HepG2 (cell line): Measurements from ENCODE around the gene MYCBPAP. TPM values are rescaled to one million over a fixed set of nuclear protein-coding genes. Genes with fewer than 3 reads are reported as not detected.
A peak's percentile ranks its signal among the peaks of the same experiment; 100 is the strongest.

Experiments used
- ATAC-seq: fragments of 200-7000 bp; cut with Tn5 transposase; 3 replicates; pipeline ENCODE4 v1.9.1; 2020; ENCODE audit warnings: mild to moderate bottlenecking, moderate library complexity
- BruUV-seq: library from RNA; stranded (reverse); fragments of 400-500 nt; replicated peaks from 2 replicates; lab custom pipeline; 2021; lab: Mats Ljungman, UMichigan
- CTCF ChIA-PET: fragments of 300-600 bp; formaldehyde crosslinking; extraction: SDS; loops from one replicate; lab custom pipeline; 2021; ENCODE audit warnings: low total read pairs, inconsistent platforms, low intra/inter-chr PET ratio; lab: Yijun Ruan, JAX
- POLR2A ChIA-PET: fragments of 350-600 bp; sonication (Branson Sonifier 250); formaldehyde crosslinking; loops from one replicate; lab custom pipeline; 2020; ENCODE audit warnings: antibody characterized with exemption, inconsistent platforms; lab: Yijun Ruan, JAX
- DNase-seq: peaks from one replicate; pipeline ENCODE4 v3.0.0-alpha.2; 2015; ENCODE audit warnings: low spot score
- FAIRE-seq: peaks from 3 replicates; lab custom pipeline; 2011; peaks lifted over from hg19 to GRCh38; lab: Jason Lieb, UNC
- H2AFZ ChIP-seq: one replicate; pipeline ENCODE4 v1.6.1; 2011; ENCODE audit warnings: low read length, inconsistent platforms
- H3K27ac ChIP-seq: fragments of 300-600 bp; 3 replicates; pipeline ENCODE4 v1.8.0; 2011; ENCODE audit warnings: mixed run types, mild to moderate bottlenecking, mixed read lengths, low read length, inconsistent platforms; ENCODE audit not compliant: insufficient read depth; ENCODE audit errors: extremely low read length
- H3K27me3 ChIP-seq, 2 experiments: fragments of 200-600 bp in 1 of 2; 2 replicates in 1 of 2; 3 replicates in 1 of 2; pipeline versions ENCODE4 v1.6.0 to v1.8.0; 2011; ENCODE audit warnings: low read length in 2 of 2, mild to moderate bottlenecking in 2 of 2, moderate library complexity in 2 of 2, inconsistent platforms in 1 of 2; ENCODE audit not compliant: insufficient read depth in 2 of 2, control insufficient read depth in 1 of 2
- H3K36me3 ChIP-seq, 2 experiments: fragments of 200-600 bp in 1 of 2; replicated peaks in 1 of 2; 2 replicates in 1 of 2; 3 replicates in 1 of 2; pipeline versions ENCODE4 v1.5.1 to v1.8.0; 2011; ENCODE audit warnings: low read length in 2 of 2, inconsistent platforms in 1 of 2; ENCODE audit not compliant: insufficient read depth in 2 of 2, control insufficient read depth in 1 of 2
- H3K4me1 ChIP-seq: 2 replicates; pipeline ENCODE4 v1.5.1; 2012; ENCODE audit warnings: low read length, inconsistent platforms; ENCODE audit not compliant: insufficient read depth
- H3K4me2 ChIP-seq: 2 replicates; pipeline ENCODE4 v1.6.0; 2011; ENCODE audit warnings: low read depth, low read length, inconsistent platforms
- H3K4me3 ChIP-seq, 3 experiments: fragments of 200-600 bp in 1 of 3; sonication (generic), shearing (Covaris generic) in 1 of 3; replicated peaks in 1 of 3; 2 replicates each; pipeline ENCODE4 v1.5.1; 2011 to 2016; ENCODE audit warnings: low read length in 3 of 3, inconsistent platforms in 2 of 3, low read depth in 2 of 3, mild to moderate bottlenecking in 2 of 3, control low read depth in 1 of 3, mixed read lengths in 1 of 3; ENCODE audit not compliant: insufficient read depth in 1 of 3
- H3K79me2 ChIP-seq: one replicate; pipeline ENCODE4 v1.6.1; 2011; ENCODE audit warnings: low read length, inconsistent platforms; ENCODE audit not compliant: insufficient read depth
- H3K9ac ChIP-seq: 2 replicates; pipeline ENCODE4 v1.6.0; 2011; ENCODE audit warnings: mild to moderate bottlenecking, low read depth, low read length, inconsistent platforms; ENCODE audit not compliant: insufficient read depth
- H3K9me3 ChIP-seq: 2 replicates; pipeline ENCODE4 v1.5.1; 2012; ENCODE audit warnings: mild to moderate bottlenecking, low read length
- H4K20me1 ChIP-seq: 2 replicates; pipeline ENCODE4 v1.6.0; 2011; ENCODE audit warnings: inconsistent platforms, mild to moderate bottlenecking, low read length, moderate library complexity; ENCODE audit not compliant: insufficient read depth
- HIC2 ChIP-seq: sonication (generic); formaldehyde crosslinking; IDR thresholded peaks from 2 replicates; pipeline ENCODE4 v1.9.0; 2022; ENCODE audit warnings: low read depth, missing genetic modification reagents
- HMGA1 ChIP-seq: sonication (generic); formaldehyde crosslinking; conservative IDR thresholded peaks from 2 replicates; pipeline ENCODE4 v1.4.0; 2020; ENCODE audit warnings: missing genetic modification reagents
- MAFG ChIP-seq: sonication (generic); formaldehyde crosslinking; IDR thresholded peaks from 2 replicates; pipeline ENCODE4 v1.5.1; 2020; ENCODE audit warnings: mild to moderate bottlenecking, missing genetic modification reagents
- NFIC ChIP-seq: IDR thresholded peaks from 2 replicates; pipeline ENCODE4 v1.6.1; 2012; ENCODE audit warnings: mild to moderate bottlenecking, low read length, inconsistent platforms
- PAXIP1 ChIP-seq: sonication (generic); formaldehyde crosslinking; conservative IDR thresholded peaks from 2 replicates; pipeline ENCODE4 v1.4.0; 2020; ENCODE audit warnings: mild to moderate bottlenecking, missing genetic modification reagents, moderate library complexity
- PBX3 ChIP-seq: sonication (generic); formaldehyde crosslinking; IDR thresholded peaks from 2 replicates; pipeline ENCODE4 v1.8.1; 2023; ENCODE audit warnings: missing genetic modification reagents, inconsistent platforms, borderline replicate concordance
- RNF219 ChIP-seq: sonication (generic); formaldehyde crosslinking; IDR thresholded peaks from 2 replicates; pipeline ENCODE4 v1.5.0; 2020; ENCODE audit warnings: mild to moderate bottlenecking, missing genetic modification reagents
- RORA ChIP-seq: sonication (generic); formaldehyde crosslinking; IDR thresholded peaks from 2 replicates; pipeline ENCODE4 v1.5.0; 2020; ENCODE audit warnings: mild to moderate bottlenecking, missing genetic modification reagents, moderate library complexity
- ZNF329 ChIP-seq: sonication (generic); formaldehyde crosslinking; IDR thresholded peaks from 2 replicates; pipeline ENCODE4 v1.9.0; 2021; ENCODE audit warnings: low read depth, mild to moderate bottlenecking, missing genetic modification reagents
- ZNF501 ChIP-seq: sonication (generic); formaldehyde crosslinking; IDR thresholded peaks from 2 replicates; pipeline ENCODE4 v1.5.1; 2020; ENCODE audit warnings: mild to moderate bottlenecking, moderate library complexity, missing genetic modification reagents
- ZNF704 ChIP-seq: sonication (generic); formaldehyde crosslinking; IDR thresholded peaks from 2 replicates; pipeline ENCODE4 v1.8.1; 2023; ENCODE audit warnings: mild to moderate bottlenecking, inconsistent platforms, moderate library complexity, missing genetic modification reagents, borderline replicate concordance
- WGBS: methylation state at CpG from one replicate; pipeline ENCODE4 v1.1.6; 2017; ENCODE audit warnings: low lambda C conversion rate; 5-methylcytosine and 5-hydroxymethylcytosine counted together
- in situ Hi-C: cut with HindIII; loops from 2 replicates; pipeline ENCODE4 v1.10.0; 2017; ENCODE audit warnings: low pct_unique_long_range_greater_than_20kb; ENCODE audit not compliant: extremely low pct_ligation_motif_present
- intact Hi-C: fragments of 100-400 bp; cut with micrococcal nuclease; formaldehyde crosslinking; loops from one replicate; pipeline ENCODE4 v1.10.0; 2022; ENCODE audit not compliant: unreplicated experiment
- polyA plus RNA-seq, 8 experiments: library from polyadenylated mRNA; depleted of rRNA in 3 of 8; stranded (reverse) in 7 of 8; unstranded in 1 of 8; fragments of >200 nt; fragmentation: Illumina TruSeq in 4 of 8; extraction: Trizol in 4 of 8; gene quantifications; 2 replicates each; pipeline versions ENCODE4 v1.2.1 to v1.2.3, GENCODE V29; 2011 to 2016; ENCODE audit warnings: low read depth in 4 of 8, missing spikeins in 1 of 8, mixed read lengths in 1 of 8; ENCODE audit not compliant: insufficient read depth in 1 of 8
- total RNA-seq, 5 experiments: library from RNA; depleted of rRNA; stranded (reverse); fragments of >200 nt; fragmentation: Illumina TruSeq; extraction: Trizol; gene quantifications; 2 replicates each; pipeline ENCODE4 v1.2.3, GENCODE V29; 2016; ENCODE audit warnings: low read depth in 1 of 5

Gene MYCBPAP
- total and polyA plus RNA-seq, 2 of the 13 experiments (the other 11 are each of a cell fraction or from before 2014, with no cell fraction given) = 0.22 to 0.24 TPM

GRCh38 chr17:50546701-50547034 is 38.4 kb downstream of the MYCBPAP start:
- Histone ChIP-seq H3K27me3 (no peaks in the 10 kb centered on the region; a peak in 1 of 5 replicates), H3K4me3 (peak overlapping the region; percentile 63 to 87 (median 79); a peak in 3 of 6 replicates), H3K9ac (peak overlapping the region; percentile 89; the same call in 1 of the 2 replicates), H3K4me1 (peaks cover 74% of the 10 kb centered on the region), H3K4me2 (peak overlapping the region; percentile 97), H3K36me3 (peaks cover 0 to 5% of the 10 kb centered on the region in 2 experiments; a peak in 3 of 5 replicates), H4K20me1 (no peaks in the 10 kb centered on the region), H3K27ac (no peak overlapping the region), H3K79me2 (peaks cover 3% of the 10 kb centered on the region), H2AFZ (no peak overlapping the region), H3K9me3 (no peaks in the 10 kb centered on the region)
- intact Hi-C loops (loop anchor here (1.0 to 10.0 kb wide), 5 partner anchors 64 to 408 kb away; no protein-coding TSS in a partner anchor), in situ Hi-C loops (loop anchor here (5.0 to 10.0 kb wide), 3 partner anchors 81 to 408 kb away; no protein-coding TSS in a partner anchor)
- CTCF ChIA-PET = interaction anchor here (0.7 to 1.8 kb wide), 8 partner anchors 50 to 296 kb away, joined by 3 to 18 read pairs (median 4); no protein-coding TSS in a partner anchor
- POLR2A ChIA-PET = interaction anchor here (0.7 to 2.0 kb wide), 6 partner anchors 15 to 145 kb away, joined by 3 to 8 read pairs (median 5); no protein-coding TSS in a partner anchor
- FAIRE-seq = peak; percentile 73
- 51% methylated on average over 4 of the region's 4 CpGs for WGBS
- ATAC-seq = no peak
- BruUV-seq = no TSS peak
- no peak for DNase-seq
- TF ChIP-seq ZNF704 (CRISPR knock-in tag) (no peak), HMGA1 (CRISPR knock-in tag) (no peak), ZNF329 (CRISPR knock-in tag) (no peak), RNF219 (no peak), PBX3 (CRISPR knock-in tag) (no peak), HIC2 (CRISPR knock-in tag) (no peak), ZNF501 (CRISPR knock-in tag) (no peak), PAXIP1 (CRISPR knock-in tag) (no peak), MAFG (CRISPR knock-in tag) (no peak), RORA (CRISPR knock-in tag) (no peak), NFIC (no peak)
